OCI-LY1 (cell line): Measurements from ENCODE around the gene SHH.

ENCODE experiments used
- H2AFZ ChIP-seq: fragments of 200-600 bp; sonication (generic), shearing (Covaris generic); 2 replicates; pipeline ENCODE4 v1.6.0; 2014; ENCODE audit warnings: antibody characterized with exemption, mild to moderate bottlenecking, low read length
- H3F3A ChIP-seq: fragments of 200-600 bp; sonication (generic), shearing (Covaris generic); 2 replicates; pipeline ENCODE4 v1.6.0; 2014; ENCODE audit warnings: mild to moderate bottlenecking, antibody characterized with exemption, low read length, moderate library complexity; ENCODE audit not compliant: insufficient read depth
- H3K27ac ChIP-seq: fragments of 200-600 bp; sonication (generic); 2 replicates; pipeline ENCODE4 v1.5.1; 2014; ENCODE audit warnings: low read length, mixed run types, mild to moderate bottlenecking, low read depth; ENCODE audit not compliant: poor library complexity, severe bottlenecking
- H3K27me3 ChIP-seq: fragments of 200-600 bp; sonication (generic); 2 replicates; pipeline ENCODE4 v1.6.0; 2014; ENCODE audit warnings: antibody characterized with exemption, mild to moderate bottlenecking, low read length, moderate library complexity; ENCODE audit not compliant: insufficient read depth
- H3K36me3 ChIP-seq: fragments of 200-600 bp; sonication (generic); 2 replicates; pipeline ENCODE4 v1.6.1; 2014; ENCODE audit warnings: mild to moderate bottlenecking, antibody characterized with exemption, low read length, moderate library complexity, mixed read lengths; ENCODE audit not compliant: insufficient read depth
- H3K4me1 ChIP-seq: fragments of 200-600 bp; sonication (generic); 2 replicates; pipeline ENCODE4 v1.5.1; 2014; ENCODE audit warnings: mild to moderate bottlenecking, low read length, moderate library complexity; ENCODE audit not compliant: insufficient read depth, severe bottlenecking
- H3K4me2 ChIP-seq: fragments of 200-600 bp; sonication (generic), shearing (Covaris generic); 2 replicates; pipeline ENCODE4 v1.6.1; 2014; ENCODE audit warnings: low read length
- H3K4me3 ChIP-seq: fragments of 200-600 bp; sonication (generic); 2 replicates; pipeline ENCODE4 v1.5.1; 2014; ENCODE audit warnings: low read length, low read depth, mild to moderate bottlenecking, mixed read lengths; ENCODE audit not compliant: poor library complexity, severe bottlenecking
- H3K79me2 ChIP-seq: fragments of 200-600 bp; shearing (Covaris generic); 2 replicates; pipeline ENCODE4 v1.6.1; 2016; ENCODE audit warnings: mixed run types, low read length, mixed read lengths; ENCODE audit not compliant: insufficient read depth
- H3K9ac ChIP-seq: fragments of 200-600 bp; sonication (generic), shearing (Covaris generic); 2 replicates; pipeline ENCODE4 v1.6.1; 2014; ENCODE audit warnings: mild to moderate bottlenecking, low read length, mixed read lengths
- H3K9me2 ChIP-seq: fragments of 200-600 bp; sonication (generic), shearing (Covaris generic); 2 replicates; pipeline ENCODE4 v1.6.1; 2014; ENCODE audit warnings: low read depth, mild to moderate bottlenecking, low read length, mixed read lengths
- H3K9me3 ChIP-seq: fragments of 200-600 bp; shearing (Covaris generic); 2 replicates; pipeline ENCODE4 v1.6.1; 2014; ENCODE audit warnings: low read length, mixed read lengths
- H4K20me1 ChIP-seq: fragments of 200-600 bp; sonication (generic), shearing (Covaris generic); 2 replicates; pipeline ENCODE4 v1.6.0; 2016; ENCODE audit warnings: mild to moderate bottlenecking, low read length; ENCODE audit not compliant: insufficient read depth
- EZH2 ChIP-seq: fragments of 200-600 bp; sonication (generic), shearing (Covaris generic); IDR thresholded peaks from 2 replicates; pipeline ENCODE4 v1.8.0; 2017; ENCODE audit warnings: borderline replicate concordance, mixed run types, mild to moderate bottlenecking, antibody characterized with exemption, low read length, moderate library complexity, mixed read lengths
- TF ChIP-seq, protein P1 (sequence below): fragments of 200-600 bp; sonication (generic), shearing (Covaris generic); IDR thresholded peaks from 2 replicates; pipeline ENCODE4 v1.5.1; 2017; ENCODE audit warnings: mild to moderate bottlenecking, antibody characterized with exemption, low read length, moderate library complexity, mixed read lengths

SHH gene

DNA sequence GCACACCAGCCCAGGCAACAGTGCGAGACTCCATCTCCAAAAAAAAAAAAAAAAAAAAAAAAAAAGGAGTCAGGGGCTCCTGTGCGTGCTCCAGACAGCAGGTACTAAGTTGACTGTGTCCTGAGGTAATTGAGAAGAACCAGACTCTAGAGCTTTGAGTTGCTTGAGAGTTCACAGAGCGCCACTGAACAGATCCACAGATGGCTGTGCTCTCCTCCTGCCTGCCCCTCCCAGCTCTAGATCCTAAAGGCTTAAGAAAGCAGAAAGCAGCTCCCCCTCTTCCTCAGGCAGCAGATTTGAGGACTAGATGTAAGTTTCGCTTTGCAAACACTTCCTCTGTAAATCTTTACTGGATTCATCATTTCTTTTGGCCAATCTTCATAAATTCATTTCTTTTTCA, 38.7 kb downstream of the SHH start:
- Histone ChIP-seq H3K4me3 (no peak overlapping the region), H3K9ac (no peak overlapping the region), H3K4me2 (no peak overlapping the region), H3K36me3 (peaks cover 98% of the 10 kb centered on the region), H3K9me3 (no peaks in the 10 kb centered on the region), H3K9me2 (no peaks in the 10 kb centered on the region), H3K4me1 (no peaks in the 10 kb centered on the region), H4K20me1 (no peaks in the 10 kb centered on the region), H3K27me3 (no peaks in the 10 kb centered on the region), H2AFZ (no peak overlapping the region), H3K79me2 (no peaks in the 10 kb centered on the region), H3K27ac (no peak overlapping the region), H3F3A (no peaks in the 10 kb centered on the region)
- no peak for TF ChIP-seq EZH2
- TF ChIP-seq, protein P1, sequence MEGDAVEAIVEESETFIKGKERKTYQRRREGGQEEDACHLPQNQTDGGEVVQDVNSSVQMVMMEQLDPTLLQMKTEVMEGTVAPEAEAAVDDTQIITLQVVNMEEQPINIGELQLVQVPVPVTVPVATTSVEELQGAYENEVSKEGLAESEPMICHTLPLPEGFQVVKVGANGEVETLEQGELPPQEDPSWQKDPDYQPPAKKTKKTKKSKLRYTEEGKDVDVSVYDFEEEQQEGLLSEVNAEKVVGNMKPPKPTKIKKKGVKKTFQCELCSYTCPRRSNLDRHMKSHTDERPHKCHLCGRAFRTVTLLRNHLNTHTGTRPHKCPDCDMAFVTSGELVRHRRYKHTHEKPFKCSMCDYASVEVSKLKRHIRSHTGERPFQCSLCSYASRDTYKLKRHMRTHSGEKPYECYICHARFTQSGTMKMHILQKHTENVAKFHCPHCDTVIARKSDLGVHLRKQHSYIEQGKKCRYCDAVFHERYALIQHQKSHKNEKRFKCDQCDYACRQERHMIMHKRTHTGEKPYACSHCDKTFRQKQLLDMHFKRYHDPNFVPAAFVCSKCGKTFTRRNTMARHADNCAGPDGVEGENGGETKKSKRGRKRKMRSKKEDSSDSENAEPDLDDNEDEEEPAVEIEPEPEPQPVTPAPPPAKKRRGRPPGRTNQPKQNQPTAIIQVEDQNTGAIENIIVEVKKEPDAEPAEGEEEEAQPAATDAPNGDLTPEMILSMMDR = no peak

DNA sequence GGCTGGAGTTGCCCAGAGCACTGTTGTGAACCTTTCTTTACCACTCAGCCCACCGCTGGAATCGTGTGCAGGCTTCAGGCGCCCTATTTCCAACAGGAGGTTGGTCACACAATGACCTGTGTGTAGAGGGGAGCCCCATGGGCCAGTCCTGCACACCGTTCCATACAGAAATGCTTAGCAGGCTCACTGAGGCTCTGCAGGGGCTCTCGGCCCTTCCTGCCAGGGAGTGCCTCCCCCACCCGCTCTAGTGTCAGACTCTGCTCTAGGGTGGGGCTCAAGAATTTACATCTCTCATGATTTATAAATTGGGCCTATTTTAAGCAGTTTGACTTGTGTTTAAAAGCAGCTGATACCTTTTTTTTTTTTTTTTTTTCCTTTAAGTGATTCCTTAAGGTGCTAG, 42.0 kb downstream of the SHH start:
- H4K20me1 ChIP-seq = no peaks in the 10 kb centered on the region
- H3K27ac ChIP-seq = no peak overlapping the region

DNA sequence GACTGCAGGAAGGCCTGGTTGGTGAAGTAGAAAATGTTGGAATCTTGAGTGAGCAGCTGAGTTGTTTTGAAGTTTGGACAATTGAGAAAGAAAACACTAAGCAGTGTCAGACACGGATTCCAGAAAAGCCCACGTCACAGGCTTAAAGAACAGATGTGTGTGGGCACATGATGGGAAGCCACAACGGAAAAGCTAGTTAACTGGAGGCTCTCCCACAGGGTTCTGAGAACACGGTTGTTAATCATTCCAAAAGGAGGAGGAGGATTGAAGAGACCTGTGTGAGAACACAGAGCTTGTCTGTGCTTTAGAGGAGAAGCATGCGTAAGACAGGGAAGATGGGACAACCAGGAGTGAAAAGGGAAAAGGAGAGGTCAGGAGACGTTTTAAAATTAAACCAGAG, 42.6 kb downstream of the SHH start:
- Histone ChIP-seq H3K9ac (no peak overlapping the region), H3K4me2 (no peak overlapping the region), H3K4me3 (no peak overlapping the region), H4K20me1 (no peaks in the 10 kb centered on the region), H3F3A (no peaks in the 10 kb centered on the region; the same call in 1 of the 2 replicates), H3K4me1 (peaks cover 36% of the 10 kb centered on the region), H3K9me3 (no peaks in the 10 kb centered on the region), H3K27me3 (no peaks in the 10 kb centered on the region), H3K9me2 (no peaks in the 10 kb centered on the region), H3K79me2 (no peaks in the 10 kb centered on the region), H3K36me3 (peaks cover 96% of the 10 kb centered on the region), H3K27ac (no peak overlapping the region), H2AFZ (no peak overlapping the region)
- no peak for TF ChIP-seq EZH2
- TF ChIP-seq, protein P1 = no peak

More for the DNA sequence above, 42.0 kb downstream of the SHH start:
- no peaks in the 10 kb centered on the region; the same call in 1 of the 2 replicates for H3F3A ChIP-seq
- H3K27me3 ChIP-seq = no peaks in the 10 kb centered on the region
- no peaks in the 10 kb centered on the region for H3K9me2 ChIP-seq
- no peaks in the 10 kb centered on the region for H3K79me2 ChIP-seq
- H3K36me3 ChIP-seq = peaks cover 96% of the 10 kb centered on the region
- no peak for TF ChIP-seq EZH2
- TF ChIP-seq, protein P1 = no peak
- no peak overlapping the region for H3K4me3 ChIP-seq
- no peak overlapping the region for H3K4me2 ChIP-seq
- H3K9me3 ChIP-seq = no peaks in the 10 kb centered on the region
- H3K4me1 ChIP-seq = peaks cover 30% of the 10 kb centered on the region
- no peak overlapping the region for H3K9ac ChIP-seq
- H2AFZ ChIP-seq = no peak overlapping the region
